ENCODE data around the gene MEX3A.
A peak's percentile ranks its signal among the peaks of the same experiment; 100 is the strongest.
"Not testable (repeated sequence)": the region's sequence is repeated elsewhere in the genome, so short reads cannot be mapped to it uniquely, and the experiment has no call there.

Gene MEX3A

GRCh38 chr1:156051011-156051725 is 31.1 kb downstream of the MEX3A start:
- Histone ChIP-seq H3K4me3 (ENCODE audit: low read length in 2 of 2) (no peak overlapping the region), H3K36me3 (ENCODE audit: control insufficient read depth in 2 of 2, insufficient read depth in 2 of 2, low read length in 2 of 2) (peaks cover 7 to 17% of the 10 kb centered on the region in 2 donors), H3K27ac (ENCODE audit: low read length) (no peak overlapping the region), H3K4me1 (ENCODE audit: control insufficient read depth, insufficient read depth, low read length) (peaks cover 21% of the 10 kb centered on the region), H3K27me3 (ENCODE audit: control insufficient read depth in 1 of 2, insufficient read depth in 2 of 2, low read length in 2 of 2) (no peaks in the 10 kb centered on the region), H3K9ac (ENCODE audit: low read length in 2 of 2) (no peak overlapping the region), H3K9me3 (ENCODE audit: control insufficient read depth in 2 of 2, low read length in 2 of 2) (no peaks in the 10 kb centered on the region)

GRCh38 chr1:156050376-156050775 is 31.9 kb downstream of the MEX3A start:
- H3K36me3 ChIP-seq (ENCODE audit: control insufficient read depth in 2 of 2, insufficient read depth in 2 of 2, low read length in 2 of 2) = peaks cover 7 to 17% of the 10 kb centered on the region in 2 donors

GRCh38 chr1:156048663-156049258 is 33.5 kb downstream of the MEX3A start:
- Histone ChIP-seq H3K36me3 (ENCODE audit: control insufficient read depth in 2 of 2, insufficient read depth in 2 of 2, low read length in 2 of 2) (peaks cover 10 to 23% of the 10 kb centered on the region in 2 donors), H3K27me3 (ENCODE audit: control insufficient read depth in 1 of 2, insufficient read depth in 2 of 2, low read length in 2 of 2) (no peaks in the 10 kb centered on the region), H3K4me1 (ENCODE audit: control insufficient read depth, insufficient read depth, low read length) (peaks cover 7% of the 10 kb centered on the region)

More at GRCh38 chr1:156050376-156050775, 31.9 kb downstream of the MEX3A start:
- Histone ChIP-seq H3K4me3 (ENCODE audit: low read length in 2 of 2) (no peak overlapping the region), H3K9me3 (ENCODE audit: control insufficient read depth in 2 of 2, low read length in 2 of 2) (no peaks in the 10 kb centered on the region), H3K27me3 (ENCODE audit: control insufficient read depth in 1 of 2, insufficient read depth in 2 of 2, low read length in 2 of 2) (no peaks in the 10 kb centered on the region), H3K27ac (ENCODE audit: low read length) (no peak overlapping the region), H3K9ac (ENCODE audit: low read length in 2 of 2) (no peak overlapping the region), H3K4me1 (ENCODE audit: control insufficient read depth, insufficient read depth, low read length) (peaks cover 15% of the 10 kb centered on the region)

GRCh38 chr1:156045076-156045475 is 37.2 kb downstream of the MEX3A start:
- H3K36me3 ChIP-seq (ENCODE audit: control insufficient read depth in 2 of 2, insufficient read depth in 2 of 2, low read length in 2 of 2) = peaks cover 34 to 45% of the 10 kb centered on the region in 2 donors
- H3K27me3 ChIP-seq (ENCODE audit: control insufficient read depth in 1 of 2, insufficient read depth in 2 of 2, low read length in 2 of 2) = no peaks in the 10 kb centered on the region
- no peaks in the 10 kb centered on the region for H3K9me3 ChIP-seq (ENCODE audit: control insufficient read depth in 2 of 2, low read length in 2 of 2)
- no peak overlapping the region for H3K9ac ChIP-seq (ENCODE audit: low read length in 2 of 2)
- no peaks in the 10 kb centered on the region for H3K4me1 ChIP-seq (ENCODE audit: control insufficient read depth, insufficient read depth, low read length)
- no peak overlapping the region for H3K4me3 ChIP-seq (ENCODE audit: low read length in 2 of 2)
- H3K27ac ChIP-seq (ENCODE audit: low read length) = no peak overlapping the region

More at GRCh38 chr1:156048663-156049258, 33.5 kb downstream of the MEX3A start:
- H3K9ac ChIP-seq (ENCODE audit: low read length in 2 of 2) = no peak overlapping the region
- H3K27ac ChIP-seq (ENCODE audit: low read length) = no peak overlapping the region
- no peaks in the 10 kb centered on the region for H3K9me3 ChIP-seq (ENCODE audit: control insufficient read depth in 2 of 2, low read length in 2 of 2)
- no peak overlapping the region for H3K4me3 ChIP-seq (ENCODE audit: low read length in 2 of 2)

- H3K27ac ChIP-seq (ENCODE audit: low read length) = no peak overlapping the region
- H3K27me3 ChIP-seq (ENCODE audit: control insufficient read depth in 1 of 2, insufficient read depth in 2 of 2, low read length in 2 of 2) = no peaks in the 10 kb centered on the region
- no peak overlapping the region for H3K9ac ChIP-seq (ENCODE audit: low read length in 2 of 2)
- H3K4me1 ChIP-seq (ENCODE audit: control insufficient read depth, insufficient read depth, low read length) = no peaks in the 10 kb centered on the region
- H3K9me3 ChIP-seq (ENCODE audit: control insufficient read depth in 2 of 2, low read length in 2 of 2) = no peaks in the 10 kb centered on the region
- H3K36me3 ChIP-seq (ENCODE audit: control insufficient read depth in 2 of 2, insufficient read depth in 2 of 2, low read length in 2 of 2) = peaks cover 28 to 31% of the 10 kb centered on the region in 2 donors
- no peak overlapping the region for H3K4me3 ChIP-seq (ENCODE audit: low read length in 2 of 2)
Measured at GRCh38 chr1:156042828-156043227, 39.4 kb downstream of the MEX3A start.

- H3K36me3 ChIP-seq (ENCODE audit: control insufficient read depth in 2 of 2, insufficient read depth in 2 of 2, low read length in 2 of 2); H3K4me1 ChIP-seq (ENCODE audit: control insufficient read depth, insufficient read depth, low read length): not testable (repeated sequence)
Measured at GRCh38 chr1:156034991-156035390, 47.3 kb downstream of the MEX3A start.

GRCh38 chr1:156033011-156033410 is 49.3 kb downstream of the MEX3A start:
- Histone ChIP-seq H3K9ac (ENCODE audit: low read length in 2 of 2) (no peak overlapping the region), H3K36me3 (ENCODE audit: control insufficient read depth in 2 of 2, insufficient read depth in 2 of 2, low read length in 2 of 2) (peaks cover 0 to 6% of the 10 kb centered on the region in 2 donors), H3K4me1 (ENCODE audit: control insufficient read depth, insufficient read depth, low read length) (no peaks in the 10 kb centered on the region)

More at GRCh38 chr1:156034991-156035390, 47.3 kb downstream of the MEX3A start:
- H3K9me3 ChIP-seq (ENCODE audit: control insufficient read depth in 2 of 2, low read length in 2 of 2); H3K27ac ChIP-seq (ENCODE audit: low read length); H3K4me3 ChIP-seq (ENCODE audit: low read length in 2 of 2); H3K9ac ChIP-seq (ENCODE audit: low read length in 2 of 2); H3K27me3 ChIP-seq (ENCODE audit: control insufficient read depth in 1 of 2, insufficient read depth in 2 of 2, low read length in 2 of 2): not testable (repeated sequence)

GRCh38 chr1:156026588-156026987 is 55.7 kb downstream of the MEX3A start:
- no peak overlapping the region for H3K9ac ChIP-seq (ENCODE audit: low read length in 2 of 2)
- no peaks in the 10 kb centered on the region for H3K4me1 ChIP-seq (ENCODE audit: control insufficient read depth, insufficient read depth, low read length)
- no peaks in the 10 kb centered on the region for H3K36me3 ChIP-seq (ENCODE audit: control insufficient read depth in 2 of 2, insufficient read depth in 2 of 2, low read length in 2 of 2)
- no peak overlapping the region for H3K4me3 ChIP-seq (ENCODE audit: low read length in 2 of 2)
- H3K27ac ChIP-seq (ENCODE audit: low read length) = no peak overlapping the region
- H3K27me3 ChIP-seq (ENCODE audit: control insufficient read depth in 1 of 2, insufficient read depth in 2 of 2, low read length in 2 of 2) = peaks cover 0 to 3% of the 10 kb centered on the region in 2 donors
- H3K9me3 ChIP-seq (ENCODE audit: control insufficient read depth in 2 of 2, low read length in 2 of 2) = no peaks in the 10 kb centered on the region

More at GRCh38 chr1:156033011-156033410, 49.3 kb downstream of the MEX3A start:
- Histone ChIP-seq H3K4me3 (ENCODE audit: low read length in 2 of 2) (no peak overlapping the region), H3K27ac (ENCODE audit: low read length) (no peak overlapping the region), H3K9me3 (ENCODE audit: control insufficient read depth in 2 of 2, low read length in 2 of 2) (no peaks in the 10 kb centered on the region), H3K27me3 (ENCODE audit: control insufficient read depth in 1 of 2, insufficient read depth in 2 of 2, low read length in 2 of 2) (no peaks in the 10 kb centered on the region)

- Histone ChIP-seq H3K4me3 (ENCODE audit: low read length in 2 of 2) (no peak overlapping the region), H3K4me1 (ENCODE audit: control insufficient read depth, insufficient read depth, low read length) (no peaks in the 10 kb centered on the region), H3K27me3 (ENCODE audit: control insufficient read depth in 1 of 2, insufficient read depth in 2 of 2, low read length in 2 of 2) (peaks cover 0 to 3% of the 10 kb centered on the region in 2 donors)
Measured at GRCh38 chr1:156025876-156026275, 56.4 kb downstream of the MEX3A start.

GRCh38 chr1:156024801-156025200 is 57.5 kb downstream of the MEX3A start:
- H3K4me1 ChIP-seq (ENCODE audit: control insufficient read depth, insufficient read depth, low read length) = peaks cover 7% of the 10 kb centered on the region
- H3K9ac ChIP-seq (ENCODE audit: low read length in 2 of 2) = no peak overlapping the region
- peaks cover 0 to 3% of the 10 kb centered on the region in 2 donors for H3K27me3 ChIP-seq (ENCODE audit: control insufficient read depth in 1 of 2, insufficient read depth in 2 of 2, low read length in 2 of 2)
- no peaks in the 10 kb centered on the region for H3K9me3 ChIP-seq (ENCODE audit: control insufficient read depth in 2 of 2, low read length in 2 of 2)
- no peaks in the 10 kb centered on the region for H3K36me3 ChIP-seq (ENCODE audit: control insufficient read depth in 2 of 2, insufficient read depth in 2 of 2, low read length in 2 of 2)
- H3K27ac ChIP-seq (ENCODE audit: low read length) = no peak overlapping the region
- H3K4me3 ChIP-seq (ENCODE audit: low read length in 2 of 2) = no peak overlapping the region

More at GRCh38 chr1:156025876-156026275, 56.4 kb downstream of the MEX3A start:
- Histone ChIP-seq H3K9ac (ENCODE audit: low read length in 2 of 2) (peak overlapping the region in 1 of 2 donors; percentile 5), H3K36me3 (ENCODE audit: control insufficient read depth in 2 of 2, insufficient read depth in 2 of 2, low read length in 2 of 2) (no peaks in the 10 kb centered on the region), H3K27ac (ENCODE audit: low read length) (no peak overlapping the region), H3K9me3 (ENCODE audit: control insufficient read depth in 2 of 2, low read length in 2 of 2) (no peaks in the 10 kb centered on the region)
